HepG2 (cell line): ENCODE measurements around the gene DPM2. TPM values are rescaled to one million over a fixed set of nuclear protein-coding genes. Genes with fewer than 3 reads are reported as not detected.
A peak's percentile ranks its signal among the peaks of the same experiment; 100 is the strongest.

ENCODE experiments used
- ATAC-seq: fragments of 200-7000 bp; cut with Tn5 transposase; 3 replicates; pipeline ENCODE4 v1.9.1; 2020; ENCODE audit warnings: mild to moderate bottlenecking, moderate library complexity
- BruUV-seq: library from RNA; stranded (reverse); fragments of 400-500 nt; replicated peaks from 2 replicates; lab custom pipeline; 2021; lab: Mats Ljungman, UMichigan
- CTCF ChIA-PET: fragments of 300-600 bp; formaldehyde crosslinking; extraction: SDS; loops from one replicate; lab custom pipeline; 2021; ENCODE audit warnings: low total read pairs, inconsistent platforms, low intra/inter-chr PET ratio; lab: Yijun Ruan, JAX
- POLR2A ChIA-PET: fragments of 350-600 bp; sonication (Branson Sonifier 250); formaldehyde crosslinking; loops from one replicate; lab custom pipeline; 2020; ENCODE audit warnings: antibody characterized with exemption, inconsistent platforms; lab: Yijun Ruan, JAX
- DNase-seq: peaks from one replicate; pipeline ENCODE4 v3.0.0-alpha.2; 2015; ENCODE audit warnings: low spot score
- FAIRE-seq: peaks from 3 replicates; lab custom pipeline; 2011; peaks lifted over from hg19 to GRCh38; lab: Jason Lieb, UNC
- H2AFZ ChIP-seq: one replicate; pipeline ENCODE4 v1.6.1; 2011; ENCODE audit warnings: low read length, inconsistent platforms
- H3K27ac ChIP-seq: fragments of 300-600 bp; 3 replicates; pipeline ENCODE4 v1.8.0; 2011; ENCODE audit warnings: mixed run types, mild to moderate bottlenecking, mixed read lengths, low read length, inconsistent platforms; ENCODE audit not compliant: insufficient read depth; ENCODE audit errors: extremely low read length
- H3K27me3 ChIP-seq, 2 experiments: fragments of 200-600 bp in 1 of 2; 2 replicates in 1 of 2; 3 replicates in 1 of 2; pipeline versions ENCODE4 v1.6.0 to v1.8.0; 2011; ENCODE audit warnings: low read length in 2 of 2, mild to moderate bottlenecking in 2 of 2, moderate library complexity in 2 of 2, inconsistent platforms in 1 of 2; ENCODE audit not compliant: insufficient read depth in 2 of 2, control insufficient read depth in 1 of 2
- H3K36me3 ChIP-seq, 2 experiments: fragments of 200-600 bp in 1 of 2; replicated peaks in 1 of 2; 2 replicates in 1 of 2; 3 replicates in 1 of 2; pipeline versions ENCODE4 v1.5.1 to v1.8.0; 2011; ENCODE audit warnings: low read length in 2 of 2, inconsistent platforms in 1 of 2; ENCODE audit not compliant: insufficient read depth in 2 of 2, control insufficient read depth in 1 of 2
- H3K4me1 ChIP-seq: 2 replicates; pipeline ENCODE4 v1.5.1; 2012; ENCODE audit warnings: low read length, inconsistent platforms; ENCODE audit not compliant: insufficient read depth
- H3K4me2 ChIP-seq: 2 replicates; pipeline ENCODE4 v1.6.0; 2011; ENCODE audit warnings: low read depth, low read length, inconsistent platforms
- H3K4me3 ChIP-seq, 3 experiments: fragments of 200-600 bp in 1 of 3; sonication (generic), shearing (Covaris generic) in 1 of 3; replicated peaks in 1 of 3; 2 replicates each; pipeline ENCODE4 v1.5.1; 2011 to 2016; ENCODE audit warnings: low read length in 3 of 3, inconsistent platforms in 2 of 3, low read depth in 2 of 3, mild to moderate bottlenecking in 2 of 3, control low read depth in 1 of 3, mixed read lengths in 1 of 3; ENCODE audit not compliant: insufficient read depth in 1 of 3
- H3K79me2 ChIP-seq: one replicate; pipeline ENCODE4 v1.6.1; 2011; ENCODE audit warnings: low read length, inconsistent platforms; ENCODE audit not compliant: insufficient read depth
- H3K9ac ChIP-seq: 2 replicates; pipeline ENCODE4 v1.6.0; 2011; ENCODE audit warnings: mild to moderate bottlenecking, low read depth, low read length, inconsistent platforms; ENCODE audit not compliant: insufficient read depth
- H3K9me3 ChIP-seq: 2 replicates; pipeline ENCODE4 v1.5.1; 2012; ENCODE audit warnings: mild to moderate bottlenecking, low read length
- H4K20me1 ChIP-seq: 2 replicates; pipeline ENCODE4 v1.6.0; 2011; ENCODE audit warnings: inconsistent platforms, mild to moderate bottlenecking, low read length, moderate library complexity; ENCODE audit not compliant: insufficient read depth
- CBX2 ChIP-seq, 2 experiments: fragments of 200-600 bp in 1 of 2; sonication (generic); formaldehyde crosslinking in 1 of 2; IDR thresholded peaks; 2 replicates each; pipeline versions ENCODE4 v1.7.0 to v1.8.1; 2018 to 2022; ENCODE audit warnings: low read depth in 2 of 2, low read length in 1 of 2, mild to moderate bottlenecking in 1 of 2, missing genetic modification reagents in 1 of 2
- GATAD2A ChIP-seq: IDR thresholded peaks from 2 replicates; pipeline ENCODE4 v1.6.1; 2016
- NFKB2 ChIP-seq: sonication (generic); formaldehyde crosslinking; IDR thresholded peaks from 2 replicates; pipeline ENCODE4 v1.4.0; 2020; ENCODE audit warnings: missing genetic modification reagents, borderline replicate concordance
- RCOR2 ChIP-seq: IDR thresholded peaks from 2 replicates; pipeline ENCODE4 v1.6.1; 2016; ENCODE audit warnings: missing biosample characterization, missing genetic modification reagents
- ZNF24 ChIP-seq: fragments of 450-650 bp; IDR thresholded peaks from 2 replicates; pipeline ENCODE4 v1.6.1; 2017; ENCODE audit warnings: antibody characterized with exemption, mild to moderate bottlenecking
- ZNF513 ChIP-seq: sonication (generic); formaldehyde crosslinking; conservative IDR thresholded peaks from 2 replicates; pipeline ENCODE4 v1.5.0; 2020; ENCODE audit warnings: missing genetic modification reagents
- ZNF558 ChIP-seq: sonication (generic); formaldehyde crosslinking; IDR thresholded peaks from 2 replicates; pipeline ENCODE4 v1.9.0; 2022; ENCODE audit warnings: mild to moderate bottlenecking, missing genetic modification reagents, borderline replicate concordance
- ZNF710 ChIP-seq: sonication (generic); formaldehyde crosslinking; IDR thresholded peaks from 2 replicates; pipeline ENCODE4 v1.5.0; 2020; ENCODE audit warnings: mild to moderate bottlenecking, missing genetic modification reagents, borderline replicate concordance
- ZSCAN20 ChIP-seq: sonication (generic); formaldehyde crosslinking; IDR thresholded peaks from 2 replicates; pipeline ENCODE4 v1.4.0; 2020; ENCODE audit warnings: missing genetic modification reagents, mild to moderate bottlenecking, borderline replicate concordance
- ZSCAN9 ChIP-seq: IDR thresholded peaks from 2 replicates; pipeline ENCODE4 v1.6.1; 2016; ENCODE audit warnings: borderline replicate concordance
- WGBS: methylation state at CpG from one replicate; pipeline ENCODE4 v1.1.6; 2017; ENCODE audit warnings: low lambda C conversion rate; 5-methylcytosine and 5-hydroxymethylcytosine counted together
- in situ Hi-C: cut with HindIII; loops from 2 replicates; pipeline ENCODE4 v1.10.0; 2017; ENCODE audit warnings: low pct_unique_long_range_greater_than_20kb; ENCODE audit not compliant: extremely low pct_ligation_motif_present
- intact Hi-C: fragments of 100-400 bp; cut with micrococcal nuclease; formaldehyde crosslinking; loops from one replicate; pipeline ENCODE4 v1.10.0; 2022; ENCODE audit not compliant: unreplicated experiment
- polyA plus RNA-seq, 8 experiments: library from polyadenylated mRNA; depleted of rRNA in 3 of 8; stranded (reverse) in 7 of 8; unstranded in 1 of 8; fragments of >200 nt; fragmentation: Illumina TruSeq in 4 of 8; extraction: Trizol in 4 of 8; gene quantifications; 2 replicates each; pipeline versions ENCODE4 v1.2.1 to v1.2.3, GENCODE V29; 2011 to 2016; ENCODE audit warnings: low read depth in 4 of 8, missing spikeins in 1 of 8, mixed read lengths in 1 of 8; ENCODE audit not compliant: insufficient read depth in 1 of 8
- total RNA-seq, 5 experiments: library from RNA; depleted of rRNA; stranded (reverse); fragments of >200 nt; fragmentation: Illumina TruSeq; extraction: Trizol; gene quantifications; 2 replicates each; pipeline ENCODE4 v1.2.3, GENCODE V29; 2016; ENCODE audit warnings: low read depth in 1 of 5

DPM2 gene
- total and polyA plus RNA-seq, 2 of the 13 experiments (the other 11 are each of a cell fraction or from before 2014, with no cell fraction given): 24.8 to 35.3 TPM

GRCh38 chr9:127976498-127976897 is 38.8 kb upstream of the DPM2 start (continued):
- no peak for TF ChIP-seq ZNF710 (CRISPR knock-in tag)

- Histone ChIP-seq H2AFZ (no peak overlapping the region), H4K20me1 (peaks cover 37% of the 10 kb centered on the region; the same call in 1 of the 2 replicates), H3K9me3 (no peaks in the 10 kb centered on the region), H3K27me3 (no peaks in the 10 kb centered on the region; a peak in 1 of 5 replicates), H3K4me2 (peak overlapping the region; percentile 97; the same call in 1 of the 2 replicates), H3K4me1 (peaks cover 64% of the 10 kb centered on the region), H3K27ac (no peak overlapping the region), H3K36me3 (peaks cover 0 to 4% of the 10 kb centered on the region in 2 experiments; a peak in 2 of 5 replicates), H3K4me3 (0 out of 6 replicates have a peak overlapping the region, but pooled peaks of 1 of the 3 experiments have one; percentile 90), H3K9ac (no peak overlapping the region), H3K79me2 (peaks cover 95% of the 10 kb centered on the region)
- intact Hi-C loops (loop anchor here (5.0 kb wide), 2 partner anchors 33 to 47 kb away; no protein-coding TSS in a partner anchor), in situ Hi-C loops (no loop called here)
- WGBS: 87% methylated on average over 5 of the region's 10 CpGs
- no peak for DNase-seq
- no peak for TF ChIP-seq ZNF513 (CRISPR knock-in tag)
- no peak for TF ChIP-seq ZSCAN20 (CRISPR knock-in tag)
- TF ChIP-seq GATAD2A: no peak
- TF ChIP-seq ZSCAN9 (CRISPR knock-in tag): no peak
- no peak for TF ChIP-seq ZNF24
- no peak for TF ChIP-seq RCOR2 (CRISPR knock-in tag)
- TF ChIP-seq ZNF558 (CRISPR knock-in tag): no peak
- no peak for TF ChIP-seq NFKB2 (CRISPR knock-in tag)
- TF ChIP-seq CBX2 (IDR thresholded peaks at IDR 0.05; ENCODE audit: low read depth, low read length): no peak
- no peak for TF ChIP-seq CBX2 (CRISPR knock-in tag; IDR thresholded peaks at IDR 0.05; ENCODE audit: low read depth)
- BruUV-seq: no TSS peak
- ATAC-seq: no peak
- ChIA-PET POLR2A (no interaction called here), CTCF (no interaction called here)
- no peak for FAIRE-seq
Observed at GRCh38 chr9:127975376-127976315, 38.0 kb upstream of the DPM2 start.
